GM19468 (cell line): ENCODE results near the gene DTD1.

Experiments used
- ATAC-seq: cut with Tn5 transposase; IDR thresholded peaks from one replicate; pipeline ENCODE4 v1.9.1; 2021; ENCODE audit warnings: mild to moderate bottlenecking, moderate library complexity, moderate number of reproducible peaks; ENCODE audit not compliant: unreplicated experiment; ENCODE audit errors: extremely low read depth

DTD1 gene

DNA sequence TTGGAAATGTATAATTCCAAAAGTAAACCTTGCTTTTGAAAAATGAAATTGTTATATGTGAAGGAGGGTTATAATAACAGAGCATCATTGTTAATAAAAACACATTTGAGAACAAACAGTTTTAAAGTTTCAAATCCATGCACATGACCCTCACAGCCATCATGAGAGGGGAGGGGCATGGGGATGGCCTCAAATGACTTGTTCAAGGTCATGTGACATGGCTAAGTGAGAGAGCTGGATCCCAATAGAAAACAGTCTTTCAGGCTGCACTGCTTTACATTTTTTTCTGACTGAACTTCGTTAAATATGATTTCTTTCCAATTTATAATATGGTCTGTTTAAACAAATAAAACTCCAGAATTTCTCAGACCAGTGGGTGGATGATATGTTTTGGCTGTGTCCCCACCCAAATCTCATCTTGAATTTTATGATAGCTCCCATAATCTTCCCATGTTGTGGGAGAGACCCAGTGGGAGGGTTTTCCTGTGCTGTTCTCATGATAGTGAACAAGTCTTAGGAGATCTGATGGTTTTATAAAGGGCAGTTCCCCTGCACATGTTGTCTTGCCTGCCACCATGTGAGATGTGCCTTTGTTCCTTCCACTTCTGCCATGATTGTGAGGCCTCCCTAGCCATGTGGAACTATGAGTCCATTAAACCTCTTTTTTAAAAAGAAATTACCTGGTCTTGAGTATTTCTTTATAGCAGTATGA lies 66.0 kb downstream of the DTD1 start:
- ATAC-seq = no peak

- no peak for ATAC-seq
These were observed 66.6 kb downstream of the DTD1 start for GRCh38 chr20:18654448-18654773.

DNA sequence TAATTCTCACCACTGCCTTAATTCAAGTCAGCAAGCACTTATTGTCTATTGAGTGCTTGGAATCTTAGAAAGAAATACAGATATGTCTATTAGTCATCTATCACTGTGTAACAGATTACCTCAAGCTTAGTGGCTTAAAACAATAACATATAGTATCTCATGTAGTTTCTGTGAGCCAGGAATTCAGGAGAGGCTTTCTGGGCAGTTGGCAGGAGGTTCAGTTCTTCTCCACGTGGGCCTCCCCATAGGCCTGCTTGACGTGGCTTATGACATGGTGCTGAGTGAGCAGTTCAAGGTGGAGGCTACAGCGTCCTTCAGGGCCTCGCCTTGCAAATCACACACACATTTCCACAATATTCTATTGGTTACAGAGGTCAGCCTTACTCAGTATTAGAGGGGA lies 69.7 kb downstream of the DTD1 start:
- no peak for ATAC-seq

GRCh38 chr20:18662279-18663040 lies 74.6 kb downstream of the DTD1 start:
- no peak for ATAC-seq

DNA sequence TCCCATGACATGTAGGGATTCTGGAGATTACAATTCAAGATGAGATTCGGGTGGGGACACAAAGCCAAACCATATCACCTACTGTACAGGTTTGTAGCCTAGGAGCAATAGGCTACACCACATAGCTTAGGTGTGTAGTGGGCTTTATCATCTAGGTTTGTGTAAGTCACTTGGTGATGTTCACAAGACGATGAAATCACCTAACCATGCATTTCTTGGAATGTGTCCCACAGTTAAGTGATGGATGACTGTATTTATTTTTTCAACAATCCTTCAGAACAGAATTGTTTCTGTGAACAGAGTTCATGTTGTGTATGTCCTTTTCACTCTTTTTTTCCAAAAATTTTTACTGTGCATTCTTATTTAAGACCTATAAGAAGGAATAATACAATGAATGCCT lies 76.1 kb downstream of the DTD1 start:
- no peak for ATAC-seq

GRCh38 chr20:18665135-18665534 lies 77.3 kb downstream of the DTD1 start:
- ATAC-seq = no peak

DNA sequence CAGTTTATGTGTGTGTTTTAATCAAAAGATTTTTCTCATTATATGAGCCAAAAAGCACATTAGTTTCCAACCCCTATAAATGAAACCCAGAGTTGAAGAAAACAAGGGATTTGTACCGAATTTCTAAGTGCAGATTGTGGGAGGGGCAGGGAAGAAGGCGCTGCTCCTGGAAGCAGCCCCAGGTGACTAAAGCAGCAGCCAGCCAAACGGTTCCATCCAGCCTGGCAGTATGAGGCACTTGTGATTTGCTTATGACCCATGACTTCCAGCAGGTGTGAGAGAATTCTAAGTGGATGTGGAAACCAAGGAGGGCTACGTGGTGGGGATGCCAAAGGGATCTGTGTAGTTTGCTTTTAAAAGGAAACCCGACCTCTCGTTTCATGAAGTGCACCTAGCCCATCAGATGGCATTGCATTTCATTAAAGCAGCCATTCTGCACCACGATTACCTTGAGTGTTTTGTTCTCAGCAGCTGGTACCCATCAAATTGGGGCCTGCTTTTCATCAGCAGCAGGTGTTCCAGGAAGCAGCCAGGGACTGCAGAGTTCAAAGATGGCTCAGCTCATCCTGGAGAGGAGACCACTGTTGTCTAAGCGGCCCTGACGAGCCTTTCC lies 79.1 kb downstream of the DTD1 start:
- ATAC-seq = no peak

GRCh38 chr20:18669241-18670019 lies 81.6 kb downstream of the DTD1 start:
- no peak for ATAC-seq

DNA sequence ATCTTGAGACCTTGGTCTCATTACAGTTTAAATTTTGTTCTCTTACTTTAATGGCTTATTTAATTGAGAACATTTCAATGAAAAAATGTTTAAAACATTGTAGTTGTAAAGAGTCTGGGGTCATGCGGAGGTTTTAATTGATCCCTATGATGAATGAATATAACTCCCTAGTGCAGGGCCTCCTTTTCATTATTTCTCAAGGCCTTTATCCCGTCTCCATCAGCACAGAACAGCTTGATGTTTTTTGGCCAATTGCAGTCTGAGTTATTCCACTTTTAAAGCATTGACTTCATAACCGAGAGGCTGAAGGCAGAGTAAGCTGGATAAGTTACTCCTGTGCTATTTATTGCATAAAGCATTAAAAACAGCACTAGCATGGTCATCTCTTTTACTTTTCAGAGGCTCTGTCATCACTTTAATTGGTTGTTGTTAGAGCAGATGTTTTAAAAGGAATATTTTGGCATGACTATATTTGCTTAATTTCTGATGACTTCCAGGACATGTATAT lies 83.4 kb downstream of the DTD1 start:
- ATAC-seq = no peak

- ATAC-seq = no peak
These were observed 85.0 kb downstream of the DTD1 start for GRCh38 chr20:18672834-18673233.

- no peak for ATAC-seq
These were observed 88.5 kb downstream of the DTD1 start for GRCh38 chr20:18676396-18676795.

DNA sequence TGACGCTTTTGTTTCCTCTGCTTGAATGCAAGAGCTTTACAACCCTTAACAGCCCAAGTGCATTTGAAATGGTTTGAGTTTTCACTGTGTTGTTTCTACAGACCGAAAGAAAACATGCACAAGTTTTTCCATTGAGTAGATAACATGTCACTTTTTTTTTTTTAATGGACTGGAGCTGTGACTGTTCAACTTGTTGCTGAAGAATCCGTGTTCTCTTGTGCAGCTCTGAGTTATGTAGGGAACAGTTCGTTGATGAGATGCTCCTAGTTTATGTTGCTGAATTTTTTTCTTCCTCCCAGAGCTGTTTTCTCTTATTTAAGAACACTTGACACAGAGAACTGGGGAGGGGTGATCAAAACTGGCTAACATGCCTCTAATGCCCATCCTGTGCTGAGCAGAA lies 89.3 kb downstream of the DTD1 start:
- ATAC-seq = no peak

- ATAC-seq = no peak
These were observed 90.9 kb downstream of the DTD1 start for GRCh38 chr20:18678549-18679419.

GRCh38 chr20:18683839-18684238 lies 96.0 kb downstream of the DTD1 start:
- no peak for ATAC-seq

DNA sequence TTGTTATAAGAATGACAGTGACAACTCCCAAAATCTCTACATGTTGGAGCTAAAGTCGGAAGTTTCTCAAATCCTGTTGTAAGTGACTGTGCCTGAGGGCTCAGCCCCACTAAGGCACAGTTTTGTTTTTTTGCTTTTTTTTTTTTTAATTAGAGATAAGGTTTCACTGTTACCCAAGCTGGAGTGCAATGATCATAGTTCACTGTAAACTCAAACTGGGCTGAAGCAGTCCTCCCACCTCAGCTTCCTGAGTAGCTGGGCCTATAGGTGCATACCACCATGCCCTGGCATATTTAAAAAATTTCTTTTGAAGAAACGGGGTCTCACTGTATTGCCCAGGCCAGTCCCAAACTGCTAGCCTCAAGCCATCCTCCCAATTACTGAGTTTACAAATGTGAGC lies 96.9 kb downstream of the DTD1 start:
- no peak for ATAC-seq

DNA sequence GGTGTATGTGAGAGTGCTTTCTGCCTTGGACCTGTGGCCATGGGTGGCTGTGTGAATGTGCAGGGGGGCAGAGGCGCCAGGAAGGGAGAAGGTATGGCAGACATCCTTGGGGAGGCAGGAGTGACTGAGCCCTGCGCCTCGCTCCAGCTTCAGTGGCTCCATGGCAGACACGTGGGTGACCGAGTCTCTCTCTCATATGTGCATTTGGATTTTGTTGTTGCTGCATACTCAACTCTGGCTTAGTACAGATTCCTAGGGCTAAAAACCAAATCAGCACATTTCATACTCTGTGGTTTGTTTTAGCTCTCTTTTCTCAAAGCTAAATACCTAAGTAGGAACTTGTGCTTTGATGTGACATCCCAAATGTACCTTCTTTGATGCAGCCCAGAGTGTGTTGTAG lies 97.6 kb downstream of the DTD1 start:
- ATAC-seq = no peak

GRCh38 chr20:18686696-18687095 lies 98.8 kb downstream of the DTD1 start:
- no peak for ATAC-seq

DNA sequence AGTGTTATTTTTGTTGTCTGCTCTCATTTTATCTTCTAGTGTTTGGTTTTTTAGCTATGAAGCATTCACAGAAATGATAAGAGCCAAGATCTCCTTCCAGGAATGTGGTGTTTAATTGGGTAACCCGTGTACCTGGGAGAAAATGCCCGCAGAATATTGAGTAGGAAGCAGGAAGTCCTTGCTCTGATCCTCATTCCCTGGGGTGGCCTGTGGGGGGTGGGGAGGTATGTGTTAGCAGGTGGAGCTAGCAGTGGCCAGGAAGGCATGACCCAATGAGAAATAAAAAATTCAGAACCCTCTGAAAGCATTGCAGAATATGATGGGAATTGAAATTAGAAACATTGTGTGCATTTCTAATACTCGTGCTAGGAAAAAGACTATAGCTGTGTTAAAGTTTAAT lies 100.8 kb downstream of the DTD1 start:
- no peak for ATAC-seq

DNA sequence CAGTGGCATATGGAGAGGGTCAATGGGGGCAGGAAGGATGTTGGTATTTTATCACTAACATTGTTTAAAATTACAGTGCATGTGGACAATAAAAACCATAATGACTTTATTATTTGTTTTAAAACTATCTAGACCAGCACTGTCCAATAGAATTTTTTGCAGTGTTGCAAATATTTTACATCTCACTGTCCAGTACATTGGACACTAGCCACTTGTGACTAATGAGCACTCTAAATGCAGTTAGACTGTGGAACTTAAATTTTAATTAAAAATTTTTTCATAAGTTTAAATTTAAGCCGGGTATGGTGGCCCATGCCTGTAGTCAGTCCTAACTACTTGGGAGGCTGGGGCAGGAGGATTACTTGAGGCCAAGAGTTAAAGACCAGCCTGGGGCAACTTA lies 101.7 kb downstream of the DTD1 start:
- ATAC-seq = no peak

GRCh38 chr20:18692447-18692846 lies 104.6 kb downstream of the DTD1 start:
- ATAC-seq = no peak
